ENCODE data around the gene MIDN. TPM values are rescaled to one million over a fixed set of nuclear protein-coding genes. Genes with fewer than 3 reads are reported as not detected.

MIDN gene
- total and polyA plus RNA-seq, 10 of the 15 experiments (the other 5 are each of a cell fraction or from before 2014, with no cell fraction given), result 0.38 to 51.5 (median 7.2) TPM

DNA sequence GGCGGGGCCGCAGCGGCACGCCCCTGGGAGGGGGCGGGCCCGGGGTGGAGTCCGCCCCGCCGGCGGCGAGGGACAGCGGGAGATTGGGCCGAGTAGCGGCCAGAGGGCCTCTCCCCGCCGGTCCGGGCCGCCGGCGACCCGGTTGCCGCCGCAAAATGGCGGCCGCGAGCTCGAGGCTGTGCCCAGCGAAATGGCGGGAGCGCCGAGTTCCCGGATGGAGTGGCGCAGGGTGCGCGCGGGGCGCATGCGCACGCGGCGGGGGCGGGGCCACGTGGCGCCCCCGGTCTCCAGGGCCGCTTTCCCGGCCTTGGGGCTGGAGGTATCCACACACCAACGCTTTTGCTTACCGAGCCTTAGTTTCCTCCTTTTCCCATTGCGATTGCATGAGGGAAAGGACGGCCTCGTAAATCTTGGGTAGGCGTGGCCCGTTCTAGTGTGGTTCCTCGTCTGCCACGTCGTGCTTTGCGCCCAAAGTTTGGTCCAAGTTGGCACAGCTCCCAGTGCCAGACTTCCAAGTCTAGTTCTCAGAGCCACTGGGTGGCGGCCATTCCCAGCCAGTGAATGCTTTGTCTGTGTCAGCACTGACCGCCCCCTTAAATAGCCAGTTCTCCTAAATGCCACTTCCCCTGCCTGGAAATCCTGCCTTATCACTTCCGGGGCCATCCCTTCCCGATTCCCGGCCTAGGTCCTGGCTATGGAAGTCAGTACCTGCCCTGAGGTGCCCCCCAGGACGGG lies 21.3 kb downstream of the MIDN start (continued):
- TF ChIP-seq, protein P1, sequence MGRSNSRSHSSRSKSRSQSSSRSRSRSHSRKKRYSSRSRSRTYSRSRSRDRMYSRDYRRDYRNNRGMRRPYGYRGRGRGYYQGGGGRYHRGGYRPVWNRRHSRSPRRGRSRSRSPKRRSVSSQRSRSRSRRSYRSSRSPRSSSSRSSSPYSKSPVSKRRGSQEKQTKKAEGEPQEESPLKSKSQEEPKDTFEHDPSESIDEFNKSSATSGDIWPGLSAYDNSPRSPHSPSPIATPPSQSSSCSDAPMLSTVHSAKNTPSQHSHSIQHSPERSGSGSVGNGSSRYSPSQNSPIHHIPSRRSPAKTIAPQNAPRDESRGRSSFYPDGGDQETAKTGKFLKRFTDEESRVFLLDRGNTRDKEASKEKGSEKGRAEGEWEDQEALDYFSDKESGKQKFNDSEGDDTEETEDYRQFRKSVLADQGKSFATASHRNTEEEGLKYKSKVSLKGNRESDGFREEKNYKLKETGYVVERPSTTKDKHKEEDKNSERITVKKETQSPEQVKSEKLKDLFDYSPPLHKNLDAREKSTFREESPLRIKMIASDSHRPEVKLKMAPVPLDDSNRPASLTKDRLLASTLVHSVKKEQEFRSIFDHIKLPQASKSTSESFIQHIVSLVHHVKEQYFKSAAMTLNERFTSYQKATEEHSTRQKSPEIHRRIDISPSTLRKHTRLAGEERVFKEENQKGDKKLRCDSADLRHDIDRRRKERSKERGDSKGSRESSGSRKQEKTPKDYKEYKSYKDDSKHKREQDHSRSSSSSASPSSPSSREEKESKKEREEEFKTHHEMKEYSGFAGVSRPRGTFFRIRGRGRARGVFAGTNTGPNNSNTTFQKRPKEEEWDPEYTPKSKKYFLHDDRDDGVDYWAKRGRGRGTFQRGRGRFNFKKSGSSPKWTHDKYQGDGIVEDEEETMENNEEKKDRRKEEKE (IDR thresholded peaks at IDR 0.05), result peak; percentile 65; the same call in 1 of the 2 replicates
- TF ChIP-seq MEF2B (IDR thresholded peaks at IDR 0.05; ENCODE audit: partially characterized antibody, poor library complexity, severe bottlenecking), result peak; percentile 15
- TF ChIP-seq PAX8 (IDR thresholded peaks at IDR 0.05), result no peak
- no peak for TF ChIP-seq RCOR1 (conservative IDR thresholded peaks at IDR 0.05; ENCODE audit: low read depth, low read length)
- TF ChIP-seq, protein P2, sequence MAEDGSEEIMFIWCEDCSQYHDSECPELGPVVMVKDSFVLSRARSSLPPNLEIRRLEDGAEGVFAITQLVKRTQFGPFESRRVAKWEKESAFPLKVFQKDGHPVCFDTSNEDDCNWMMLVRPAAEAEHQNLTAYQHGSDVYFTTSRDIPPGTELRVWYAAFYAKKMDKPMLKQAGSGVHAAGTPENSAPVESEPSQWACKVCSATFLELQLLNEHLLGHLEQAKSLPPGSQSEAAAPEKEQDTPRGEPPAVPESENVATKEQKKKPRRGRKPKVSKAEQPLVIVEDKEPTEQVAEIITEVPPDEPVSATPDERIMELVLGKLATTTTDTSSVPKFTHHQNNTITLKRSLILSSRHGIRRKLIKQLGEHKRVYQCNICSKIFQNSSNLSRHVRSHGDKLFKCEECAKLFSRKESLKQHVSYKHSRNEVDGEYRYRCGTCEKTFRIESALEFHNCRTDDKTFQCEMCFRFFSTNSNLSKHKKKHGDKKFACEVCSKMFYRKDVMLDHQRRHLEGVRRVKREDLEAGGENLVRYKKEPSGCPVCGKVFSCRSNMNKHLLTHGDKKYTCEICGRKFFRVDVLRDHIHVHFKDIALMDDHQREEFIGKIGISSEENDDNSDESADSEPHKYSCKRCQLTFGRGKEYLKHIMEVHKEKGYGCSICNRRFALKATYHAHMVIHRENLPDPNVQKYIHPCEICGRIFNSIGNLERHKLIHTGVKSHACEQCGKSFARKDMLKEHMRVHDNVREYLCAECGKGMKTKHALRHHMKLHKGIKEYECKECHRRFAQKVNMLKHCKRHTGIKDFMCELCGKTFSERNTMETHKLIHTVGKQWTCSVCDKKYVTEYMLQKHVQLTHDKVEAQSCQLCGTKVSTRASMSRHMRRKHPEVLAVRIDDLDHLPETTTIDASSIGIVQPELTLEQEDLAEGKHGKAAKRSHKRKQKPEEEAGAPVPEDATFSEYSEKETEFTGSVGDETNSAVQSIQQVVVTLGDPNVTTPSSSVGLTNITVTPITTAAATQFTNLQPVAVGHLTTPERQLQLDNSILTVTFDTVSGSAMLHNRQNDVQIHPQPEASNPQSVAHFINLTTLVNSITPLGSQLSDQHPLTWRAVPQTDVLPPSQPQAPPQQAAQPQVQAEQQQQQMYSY (CRISPR knock-in tag; IDR thresholded peaks at IDR 0.05), result no peak
- TF ChIP-seq, protein P3, sequence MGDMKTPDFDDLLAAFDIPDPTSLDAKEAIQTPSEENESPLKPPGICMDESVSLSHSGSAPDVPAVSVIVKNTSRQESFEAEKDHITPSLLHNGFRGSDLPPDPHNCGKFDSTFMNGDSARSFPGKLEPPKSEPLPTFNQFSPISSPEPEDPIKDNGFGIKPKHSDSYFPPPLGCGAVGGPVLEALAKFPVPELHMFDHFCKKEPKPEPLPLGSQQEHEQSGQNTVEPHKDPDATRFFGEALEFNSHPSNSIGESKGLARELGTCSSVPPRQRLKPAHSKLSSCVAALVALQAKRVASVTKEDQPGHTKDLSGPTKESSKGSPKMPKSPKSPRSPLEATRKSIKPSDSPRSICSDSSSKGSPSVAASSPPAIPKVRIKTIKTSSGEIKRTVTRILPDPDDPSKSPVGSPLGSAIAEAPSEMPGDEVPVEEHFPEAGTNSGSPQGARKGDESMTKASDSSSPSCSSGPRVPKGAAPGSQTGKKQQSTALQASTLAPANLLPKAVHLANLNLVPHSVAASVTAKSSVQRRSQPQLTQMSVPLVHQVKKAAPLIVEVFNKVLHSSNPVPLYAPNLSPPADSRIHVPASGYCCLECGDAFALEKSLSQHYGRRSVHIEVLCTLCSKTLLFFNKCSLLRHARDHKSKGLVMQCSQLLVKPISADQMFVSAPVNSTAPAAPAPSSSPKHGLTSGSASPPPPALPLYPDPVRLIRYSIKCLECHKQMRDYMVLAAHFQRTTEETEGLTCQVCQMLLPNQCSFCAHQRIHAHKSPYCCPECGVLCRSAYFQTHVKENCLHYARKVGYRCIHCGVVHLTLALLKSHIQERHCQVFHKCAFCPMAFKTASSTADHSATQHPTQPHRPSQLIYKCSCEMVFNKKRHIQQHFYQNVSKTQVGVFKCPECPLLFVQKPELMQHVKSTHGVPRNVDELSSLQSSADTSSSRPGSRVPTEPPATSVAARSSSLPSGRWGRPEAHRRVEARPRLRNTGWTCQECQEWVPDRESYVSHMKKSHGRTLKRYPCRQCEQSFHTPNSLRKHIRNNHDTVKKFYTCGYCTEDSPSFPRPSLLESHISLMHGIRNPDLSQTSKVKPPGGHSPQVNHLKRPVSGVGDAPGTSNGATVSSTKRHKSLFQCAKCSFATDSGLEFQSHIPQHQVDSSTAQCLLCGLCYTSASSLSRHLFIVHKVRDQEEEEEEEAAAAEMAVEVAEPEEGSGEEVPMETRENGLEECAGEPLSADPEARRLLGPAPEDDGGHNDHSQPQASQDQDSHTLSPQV (IDR thresholded peaks at IDR 0.05), result 0 out of 2 replicates have a peak, but pooled peaks have one; percentile 29
- TF ChIP-seq BHLHE40 (IDR thresholded peaks at IDR 0.05; ENCODE audit: borderline replicate concordance in 1 of 2, low read depth in 2 of 2, low read length in 1 of 2), result peak in 1 of 2 experiments; percentile 47; a peak in 1 of 4 replicates
- no peak for TF ChIP-seq ZNF24 (IDR thresholded peaks at IDR 0.05)
- TF ChIP-seq, protein P4, sequence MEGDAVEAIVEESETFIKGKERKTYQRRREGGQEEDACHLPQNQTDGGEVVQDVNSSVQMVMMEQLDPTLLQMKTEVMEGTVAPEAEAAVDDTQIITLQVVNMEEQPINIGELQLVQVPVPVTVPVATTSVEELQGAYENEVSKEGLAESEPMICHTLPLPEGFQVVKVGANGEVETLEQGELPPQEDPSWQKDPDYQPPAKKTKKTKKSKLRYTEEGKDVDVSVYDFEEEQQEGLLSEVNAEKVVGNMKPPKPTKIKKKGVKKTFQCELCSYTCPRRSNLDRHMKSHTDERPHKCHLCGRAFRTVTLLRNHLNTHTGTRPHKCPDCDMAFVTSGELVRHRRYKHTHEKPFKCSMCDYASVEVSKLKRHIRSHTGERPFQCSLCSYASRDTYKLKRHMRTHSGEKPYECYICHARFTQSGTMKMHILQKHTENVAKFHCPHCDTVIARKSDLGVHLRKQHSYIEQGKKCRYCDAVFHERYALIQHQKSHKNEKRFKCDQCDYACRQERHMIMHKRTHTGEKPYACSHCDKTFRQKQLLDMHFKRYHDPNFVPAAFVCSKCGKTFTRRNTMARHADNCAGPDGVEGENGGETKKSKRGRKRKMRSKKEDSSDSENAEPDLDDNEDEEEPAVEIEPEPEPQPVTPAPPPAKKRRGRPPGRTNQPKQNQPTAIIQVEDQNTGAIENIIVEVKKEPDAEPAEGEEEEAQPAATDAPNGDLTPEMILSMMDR (IDR thresholded peaks at IDR 0.05 in 2 of 3, conservative IDR thresholded peaks at IDR 0.05 in 1 of 3; ENCODE audit: control insufficient read depth in 2 of 3, extremely low read depth in 1 of 3, insufficient read depth in 1 of 3, low read depth in 3 of 3, low read length in 3 of 3), result no peak
- peak; percentile 45; the same call in 1 of the 2 replicates for TF ChIP-seq HCFC1 (IDR thresholded peaks at IDR 0.05; ENCODE audit: low read length)
- TF ChIP-seq DPF2 (IDR thresholded peaks at IDR 0.05), result peak; percentile 91
- TF ChIP-seq, protein P5, sequence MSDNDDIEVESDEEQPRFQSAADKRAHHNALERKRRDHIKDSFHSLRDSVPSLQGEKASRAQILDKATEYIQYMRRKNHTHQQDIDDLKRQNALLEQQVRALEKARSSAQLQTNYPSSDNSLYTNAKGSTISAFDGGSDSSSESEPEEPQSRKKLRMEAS (IDR thresholded peaks at IDR 0.05; ENCODE audit: low read depth, low read length), result peak; percentile 80; the same call in 1 of the 2 replicates
- peak; percentile 10; the same call in 1 of the 2 replicates for TF ChIP-seq CREM (IDR thresholded peaks at IDR 0.05; ENCODE audit: low read depth)
- peak; percentile 96 for TF ChIP-seq POLR2AphosphoS5 (IDR thresholded peaks at IDR 0.05; ENCODE audit: low read length)
- peak; percentile 33; the same call in 1 of the 2 replicates for TF ChIP-seq CBFB (IDR thresholded peaks at IDR 0.05; ENCODE audit: low read depth)
- TF ChIP-seq IKZF2 (IDR thresholded peaks at IDR 0.05), result no peak; a peak in 1 of 4 replicates

Data from GM12878 (cell line).